Measurements from ENCODE around the gene C1QTNF9B.

Gene C1QTNF9B

DNA sequence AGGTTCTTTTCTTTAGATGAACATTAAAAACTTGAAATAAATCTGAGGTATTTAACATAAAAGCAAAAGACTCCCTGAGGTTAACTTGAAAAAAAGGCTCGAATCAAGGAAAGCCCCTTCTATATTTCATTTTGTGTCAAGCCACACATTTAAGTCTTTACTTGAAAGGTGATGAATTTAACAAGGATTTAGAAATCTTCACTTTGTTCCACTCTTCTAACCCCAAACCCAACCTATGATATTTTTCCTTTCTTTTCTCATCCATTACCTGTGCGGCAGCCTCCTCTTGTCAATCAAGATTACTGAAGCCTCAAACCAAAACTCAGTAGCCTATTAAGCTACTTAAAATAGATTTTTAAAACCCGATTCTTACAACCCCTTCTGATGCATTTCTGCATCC, 41.9 kb downstream of the C1QTNF9B start:
- DNase-seq: no peak
- Histone ChIP-seq H3K36me3 (no peaks in the 10 kb centered on the region), H3K4me3 (ENCODE audit: low read depth, low read length) (no peak overlapping the region), H3K9me3 (no peaks in the 10 kb centered on the region), H3K27me3 (no peaks in the 10 kb centered on the region), H3K4me1 (no peaks in the 10 kb centered on the region)
- TF ChIP-seq, protein P1, sequence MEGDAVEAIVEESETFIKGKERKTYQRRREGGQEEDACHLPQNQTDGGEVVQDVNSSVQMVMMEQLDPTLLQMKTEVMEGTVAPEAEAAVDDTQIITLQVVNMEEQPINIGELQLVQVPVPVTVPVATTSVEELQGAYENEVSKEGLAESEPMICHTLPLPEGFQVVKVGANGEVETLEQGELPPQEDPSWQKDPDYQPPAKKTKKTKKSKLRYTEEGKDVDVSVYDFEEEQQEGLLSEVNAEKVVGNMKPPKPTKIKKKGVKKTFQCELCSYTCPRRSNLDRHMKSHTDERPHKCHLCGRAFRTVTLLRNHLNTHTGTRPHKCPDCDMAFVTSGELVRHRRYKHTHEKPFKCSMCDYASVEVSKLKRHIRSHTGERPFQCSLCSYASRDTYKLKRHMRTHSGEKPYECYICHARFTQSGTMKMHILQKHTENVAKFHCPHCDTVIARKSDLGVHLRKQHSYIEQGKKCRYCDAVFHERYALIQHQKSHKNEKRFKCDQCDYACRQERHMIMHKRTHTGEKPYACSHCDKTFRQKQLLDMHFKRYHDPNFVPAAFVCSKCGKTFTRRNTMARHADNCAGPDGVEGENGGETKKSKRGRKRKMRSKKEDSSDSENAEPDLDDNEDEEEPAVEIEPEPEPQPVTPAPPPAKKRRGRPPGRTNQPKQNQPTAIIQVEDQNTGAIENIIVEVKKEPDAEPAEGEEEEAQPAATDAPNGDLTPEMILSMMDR (IDR thresholded peaks at IDR 0.05; ENCODE audit: low read depth, low read length): no peak

DNA sequence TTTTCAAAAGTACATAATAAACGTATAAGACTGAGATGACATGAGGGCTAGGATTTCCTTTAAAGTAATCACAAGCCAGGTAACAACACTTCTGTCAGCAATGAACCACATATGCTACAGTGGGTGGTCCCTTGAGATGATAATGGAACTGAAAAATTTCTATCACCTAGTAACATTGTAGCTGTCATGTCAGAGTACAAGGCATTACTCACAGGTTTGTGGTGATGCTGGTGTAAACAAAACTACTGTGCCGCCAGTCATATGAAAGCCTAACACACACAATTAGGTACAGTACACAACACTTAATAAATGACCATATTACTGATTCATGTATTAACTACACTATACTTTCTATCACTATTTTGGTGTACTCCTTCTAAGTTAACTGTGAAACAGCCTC, 45.0 kb downstream of the C1QTNF9B start:
- TF ChIP-seq, protein P1 (IDR thresholded peaks at IDR 0.05; ENCODE audit: low read depth, low read length): no peak
- DNase-seq: no peak
- no peaks in the 10 kb centered on the region for H3K27me3 ChIP-seq
- H3K4me1 ChIP-seq: no peaks in the 10 kb centered on the region; the same call in 1 of the 2 replicates
- no peaks in the 10 kb centered on the region for H3K9me3 ChIP-seq
- H3K36me3 ChIP-seq: no peaks in the 10 kb centered on the region
- H3K4me3 ChIP-seq (ENCODE audit: low read depth, low read length): no peak overlapping the region

DNA sequence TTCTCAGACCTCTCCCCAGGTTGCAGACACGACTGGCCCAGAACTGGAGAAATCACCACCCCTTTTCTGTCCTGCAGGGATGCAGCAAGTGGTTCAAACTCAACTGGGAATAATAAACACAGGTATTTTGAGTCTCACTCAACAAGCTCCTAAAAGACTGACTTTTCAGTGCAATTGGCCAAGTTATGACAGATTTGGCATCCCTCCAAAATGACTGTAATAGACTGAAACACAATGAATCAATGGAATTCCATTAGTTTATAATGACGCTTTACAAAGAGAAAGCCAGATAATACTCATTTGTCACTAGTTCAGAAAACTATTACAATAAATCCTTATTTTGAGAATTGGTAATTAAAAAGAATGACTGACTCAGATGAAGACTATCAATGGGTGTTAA, 46.2 kb downstream of the C1QTNF9B start:
- Histone ChIP-seq H3K4me1 (no peaks in the 10 kb centered on the region; the same call in 1 of the 2 replicates), H3K36me3 (no peaks in the 10 kb centered on the region), H3K27me3 (no peaks in the 10 kb centered on the region), H3K4me3 (ENCODE audit: low read depth, low read length) (no peak overlapping the region), H3K9me3 (no peaks in the 10 kb centered on the region)
- TF ChIP-seq, protein P1 (IDR thresholded peaks at IDR 0.05; ENCODE audit: low read depth, low read length): no peak
- no peak for DNase-seq

DNA sequence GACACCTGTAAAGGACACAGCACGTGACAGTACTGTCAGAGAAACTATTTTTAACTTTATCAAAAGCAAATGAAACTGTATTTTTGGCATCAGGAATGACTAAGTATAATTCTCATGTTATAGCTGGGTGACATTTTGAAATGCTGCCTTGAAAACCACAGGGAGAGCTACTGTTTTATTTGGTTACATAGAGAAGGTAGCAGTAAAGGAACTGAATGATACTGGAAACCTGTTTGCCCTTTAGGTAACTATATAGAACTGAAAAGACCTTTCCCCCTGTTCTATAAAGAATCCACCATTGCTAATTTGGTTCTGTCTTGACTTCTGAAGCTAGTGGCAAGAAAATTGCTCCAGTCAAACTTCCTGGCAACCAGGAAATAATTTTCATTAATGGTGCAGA, 47.2 kb downstream of the C1QTNF9B start:
- H3K27me3 ChIP-seq: no peaks in the 10 kb centered on the region
- H3K4me3 ChIP-seq (ENCODE audit: low read depth, low read length): no peak overlapping the region
- TF ChIP-seq, protein P1 (IDR thresholded peaks at IDR 0.05; ENCODE audit: low read depth, low read length): no peak
- no peak for DNase-seq
- H3K36me3 ChIP-seq: no peaks in the 10 kb centered on the region
- no peaks in the 10 kb centered on the region for H3K9me3 ChIP-seq
- no peaks in the 10 kb centered on the region; the same call in 1 of the 2 replicates for H3K4me1 ChIP-seq

DNA sequence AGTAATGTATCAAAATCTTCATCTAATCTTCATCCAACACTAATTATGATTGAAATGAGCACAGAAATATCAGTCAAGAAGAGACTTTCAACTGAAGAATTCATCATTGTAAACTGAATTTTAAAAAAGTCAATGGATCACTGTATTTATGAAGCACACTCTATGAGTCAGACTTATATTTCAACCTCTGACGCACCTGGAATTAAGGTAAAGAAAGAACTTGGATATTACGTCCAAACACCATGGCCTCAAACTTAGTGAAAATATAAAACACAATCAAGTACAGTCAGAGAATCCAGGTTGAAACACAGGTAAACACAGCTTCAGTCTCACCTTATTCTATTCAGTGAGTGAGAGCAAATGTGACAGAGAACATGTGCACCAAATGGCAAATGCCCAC, 47.6 kb downstream of the C1QTNF9B start:
- Histone ChIP-seq H3K36me3 (no peaks in the 10 kb centered on the region), H3K9me3 (no peaks in the 10 kb centered on the region), H3K4me3 (ENCODE audit: low read depth, low read length) (no peak overlapping the region), H3K4me1 (no peaks in the 10 kb centered on the region; the same call in 1 of the 2 replicates), H3K27me3 (no peaks in the 10 kb centered on the region)
- DNase-seq: no peak
- TF ChIP-seq, protein P1 (IDR thresholded peaks at IDR 0.05; ENCODE audit: low read depth, low read length): no peak

DNA sequence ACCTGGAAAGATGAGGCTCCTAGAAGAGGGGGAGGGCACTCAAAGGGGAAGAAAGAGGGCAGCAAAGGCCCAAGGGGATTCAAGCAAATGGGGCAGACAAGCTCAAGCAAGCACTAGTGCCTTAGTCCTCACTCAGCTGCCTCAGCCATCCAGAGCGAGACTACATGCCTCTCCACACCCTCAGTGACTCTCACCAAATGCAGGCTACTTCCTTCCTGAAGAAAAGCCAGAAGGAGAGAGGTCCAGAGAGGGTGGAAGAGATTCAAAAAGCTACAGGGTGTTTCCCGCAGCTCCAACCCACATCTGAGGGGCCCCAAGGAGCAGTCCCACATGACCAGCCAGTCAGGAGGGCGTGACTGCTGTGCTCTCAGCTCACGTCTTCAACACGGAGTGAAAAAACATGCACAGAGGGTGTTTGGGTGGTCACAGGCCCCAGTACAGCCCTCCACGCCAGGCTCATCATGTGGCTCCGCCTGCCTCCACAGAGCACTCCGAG, 48.6 kb downstream of the C1QTNF9B start:
- H3K27me3 ChIP-seq: no peaks in the 10 kb centered on the region
- H3K36me3 ChIP-seq: no peaks in the 10 kb centered on the region
- no peaks in the 10 kb centered on the region; the same call in 1 of the 2 replicates for H3K4me1 ChIP-seq
- TF ChIP-seq, protein P1 (IDR thresholded peaks at IDR 0.05; ENCODE audit: low read depth, low read length): no peak
- H3K4me3 ChIP-seq (ENCODE audit: low read depth, low read length): no peak overlapping the region
- H3K9me3 ChIP-seq: no peaks in the 10 kb centered on the region
- DNase-seq: no peak
